ENCODE data around the gene ANKH. TPM values are rescaled to one million over a fixed set of nuclear protein-coding genes. Genes with fewer than 3 reads are reported as not detected.

The ANKH gene
- total and polyA plus RNA-seq, 2 of the 13 experiments (the other 11 are each of a cell fraction or from before 2014, with no cell fraction given) = 25.0 to 36.0 TPM

GRCh38 chr5:14749579-14750101 lies 121.9 kb downstream of the ANKH start (continued):
- TF ChIP-seq PREB (CRISPR knock-in tag; IDR thresholded peaks at IDR 0.05) (no peak), ZNF180 (CRISPR knock-in tag; IDR thresholded peaks at IDR 0.05; ENCODE audit: borderline replicate concordance, low read depth) (no peak), SATB2 (CRISPR knock-in tag; IDR thresholded peaks at IDR 0.05) (no peak), IRX3 (CRISPR knock-in tag; IDR thresholded peaks at IDR 0.05; ENCODE audit: borderline replicate concordance, low read depth) (no peak), ZSCAN29 (CRISPR knock-in tag; conservative IDR thresholded peaks at IDR 0.05) (no peak), MED8 (CRISPR knock-in tag; IDR thresholded peaks at IDR 0.05; ENCODE audit: insufficient replicate concordance) (no peak)
- TF ChIP-seq, protein P1, sequence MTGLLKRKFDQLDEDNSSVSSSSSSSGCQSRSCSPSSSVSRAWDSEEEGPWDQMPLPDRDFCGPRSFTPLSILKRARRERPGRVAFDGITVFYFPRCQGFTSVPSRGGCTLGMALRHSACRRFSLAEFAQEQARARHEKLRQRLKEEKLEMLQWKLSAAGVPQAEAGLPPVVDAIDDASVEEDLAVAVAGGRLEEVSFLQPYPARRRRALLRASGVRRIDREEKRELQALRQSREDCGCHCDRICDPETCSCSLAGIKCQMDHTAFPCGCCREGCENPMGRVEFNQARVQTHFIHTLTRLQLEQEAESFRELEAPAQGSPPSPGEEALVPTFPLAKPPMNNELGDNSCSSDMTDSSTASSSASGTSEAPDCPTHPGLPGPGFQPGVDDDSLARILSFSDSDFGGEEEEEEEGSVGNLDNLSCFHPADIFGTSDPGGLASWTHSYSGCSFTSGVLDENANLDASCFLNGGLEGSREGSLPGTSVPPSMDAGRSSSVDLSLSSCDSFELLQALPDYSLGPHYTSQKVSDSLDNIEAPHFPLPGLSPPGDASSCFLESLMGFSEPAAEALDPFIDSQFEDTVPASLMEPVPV (CRISPR knock-in tag; IDR thresholded peaks at IDR 0.05) = no peak

- in situ Hi-C loops (cut with HindIII; ENCODE audit: extremely low pct_ligation_motif_present, low pct_unique_long_range_greater_than_20kb) (no loop called here), intact Hi-C loops (cut with micrococcal nuclease; ENCODE audit: unreplicated experiment) (no loop called here)
- Histone ChIP-seq H3K27me3 (ENCODE audit: control insufficient read depth in 1 of 2, insufficient read depth in 2 of 2, low read length in 2 of 2) (no peaks in the 10 kb centered on the region), H3K9ac (ENCODE audit: insufficient read depth, low read depth, low read length) (no peak overlapping the region), H3K4me2 (ENCODE audit: low read depth, low read length) (no peak overlapping the region), H3K4me3 (replicated peaks in 1 of 3; ENCODE audit: insufficient read depth in 1 of 3, low read depth in 2 of 3, low read length in 3 of 3) (no peak overlapping the region), H2AFZ (ENCODE audit: low read length) (no peak overlapping the region), H3K4me1 (ENCODE audit: insufficient read depth, low read length) (peaks cover 37% of the 10 kb centered on the region), H3K79me2 (ENCODE audit: insufficient read depth, low read length) (no peaks in the 10 kb centered on the region), H3K36me3 (replicated peaks in 1 of 2; ENCODE audit: control insufficient read depth in 1 of 2, insufficient read depth in 2 of 2, low read length in 2 of 2) (peaks cover 12 to 26% of the 10 kb centered on the region in 2 experiments; a peak in 4 of 5 replicates), H3K27ac (ENCODE audit: extremely low read length, insufficient read depth, low read length) (no peak overlapping the region), H4K20me1 (ENCODE audit: insufficient read depth, low read length) (no peaks in the 10 kb centered on the region), H3K9me3 (ENCODE audit: low read length) (no peaks in the 10 kb centered on the region)
- DNase-seq (ENCODE audit: low spot score) (no peak), FAIRE-seq (no peak), ATAC-seq (no peak)
- ChIA-PET POLR2A (no interaction called here), CTCF (ENCODE audit: low intra/inter-chr PET ratio, low total read pairs) (no interaction called here)
- WGBS (ENCODE audit: low lambda C conversion rate) = 91% methylated on average over 9 of the region's 12 CpGs
- TF ChIP-seq SIN3A (IDR thresholded peaks at IDR 0.05; ENCODE audit: borderline replicate concordance, low read depth, low read length) (no peak), PRMT3 (CRISPR knock-in tag; IDR thresholded peaks at IDR 0.05; ENCODE audit: borderline replicate concordance, low read depth) (no peak), ZFP36 (IDR thresholded peaks at IDR 0.05; ENCODE audit: borderline replicate concordance, low read depth, low read length, partially characterized antibody) (no peak), SAFB2 (CRISPR knock-in tag; IDR thresholded peaks at IDR 0.05; ENCODE audit: borderline replicate concordance, low read depth) (no peak), ATRX (CRISPR knock-in tag; IDR thresholded peaks at IDR 0.05; ENCODE audit: borderline replicate concordance) (no peak)
- BruUV-seq (replicated peaks) = no TSS peak
These were observed 123.2 kb downstream of the ANKH start for GRCh38 chr5:14748180-14748900.
